Peyer's patch (tissue), 4 donors: ENCODE data around the gene APOL1. TPM values are rescaled to one million over a fixed set of nuclear protein-coding genes. Genes with fewer than 3 reads are reported as not detected.
"Not testable (repeated sequence)": the region's sequence is repeated elsewhere in the genome, so short reads cannot be mapped to it uniquely, and the experiment has no call there.

Source experiments
- DNase-seq, 3 donors: peaks; one replicate each; pipeline ENCODE4 v3.0.0-alpha.2; 2017 to 2019
- H3K27ac ChIP-seq, 4 donors: fragments of 200-600 bp; sonication (generic); one replicate each; pipeline ENCODE4 v1.5.1; 2016 to 2019
- H3K27me3 ChIP-seq, 2 donors: fragments of 200-600 bp; sonication (generic); one replicate each; pipeline ENCODE4 v1.5.1; 2019
- H3K36me3 ChIP-seq, 3 donors: fragments of 200-600 bp; sonication (generic); one replicate each; pipeline ENCODE4 v1.5.1; 2016 to 2019
- H3K4me1 ChIP-seq, 4 donors: fragments of 200-600 bp; sonication (generic); one replicate each; pipeline ENCODE4 v1.5.1; 2016 to 2019
- H3K4me3 ChIP-seq, 4 donors: fragments of 200-600 bp; sonication (generic); 1 replicate in 3 of 4; 2 replicates in 1 of 4; pipeline ENCODE4 v1.5.1; 2016 to 2019; ENCODE audit warnings: mild to moderate bottlenecking in 1 of 4
- H3K9me3 ChIP-seq, 4 donors: fragments of 200-600 bp; sonication (generic); one replicate each; pipeline ENCODE4 v1.5.1; 2016 to 2019; ENCODE audit warnings: mild to moderate bottlenecking in 1 of 4
- POLR2A ChIP-seq, 2 donors: fragments of 450-650 bp; IDR thresholded peaks; one replicate each; pipeline ENCODE4 v1.5.1; 2017; ENCODE audit warnings: antibody characterized with exemption in 2 of 2, mild to moderate bottlenecking in 2 of 2, moderate library complexity in 2 of 2
- total RNA-seq, 4 donors: library from RNA; depleted of rRNA; stranded (reverse); fragments of >200 nt; gene quantifications; one replicate each; pipeline ENCODE4 v1.1.0, GENCODE V29; 2016
- TF ChIP-seq, protein P1 (sequence below), 6 experiments: fragments of 450-650 bp in 4 of 6; fragments of 200-600 bp in 2 of 6; sonication (generic) in 1 of 6; IDR thresholded peaks; one replicate each; pipeline ENCODE4 v1.5.1; 2017 to 2019; ENCODE audit warnings: antibody characterized with exemption in 6 of 6, mild to moderate bottlenecking in 3 of 6, moderate library complexity in 1 of 6

Gene APOL1, protein sequence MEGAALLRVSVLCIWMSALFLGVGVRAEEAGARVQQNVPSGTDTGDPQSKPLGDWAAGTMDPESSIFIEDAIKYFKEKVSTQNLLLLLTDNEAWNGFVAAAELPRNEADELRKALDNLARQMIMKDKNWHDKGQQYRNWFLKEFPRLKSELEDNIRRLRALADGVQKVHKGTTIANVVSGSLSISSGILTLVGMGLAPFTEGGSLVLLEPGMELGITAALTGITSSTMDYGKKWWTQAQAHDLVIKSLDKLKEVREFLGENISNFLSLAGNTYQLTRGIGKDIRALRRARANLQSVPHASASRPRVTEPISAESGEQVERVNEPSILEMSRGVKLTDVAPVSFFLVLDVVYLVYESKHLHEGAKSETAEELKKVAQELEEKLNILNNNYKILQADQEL
- 10 to 100 TPM; 12.2 to 23.9 (median 19.8) TPM for total RNA-seq

DNA sequence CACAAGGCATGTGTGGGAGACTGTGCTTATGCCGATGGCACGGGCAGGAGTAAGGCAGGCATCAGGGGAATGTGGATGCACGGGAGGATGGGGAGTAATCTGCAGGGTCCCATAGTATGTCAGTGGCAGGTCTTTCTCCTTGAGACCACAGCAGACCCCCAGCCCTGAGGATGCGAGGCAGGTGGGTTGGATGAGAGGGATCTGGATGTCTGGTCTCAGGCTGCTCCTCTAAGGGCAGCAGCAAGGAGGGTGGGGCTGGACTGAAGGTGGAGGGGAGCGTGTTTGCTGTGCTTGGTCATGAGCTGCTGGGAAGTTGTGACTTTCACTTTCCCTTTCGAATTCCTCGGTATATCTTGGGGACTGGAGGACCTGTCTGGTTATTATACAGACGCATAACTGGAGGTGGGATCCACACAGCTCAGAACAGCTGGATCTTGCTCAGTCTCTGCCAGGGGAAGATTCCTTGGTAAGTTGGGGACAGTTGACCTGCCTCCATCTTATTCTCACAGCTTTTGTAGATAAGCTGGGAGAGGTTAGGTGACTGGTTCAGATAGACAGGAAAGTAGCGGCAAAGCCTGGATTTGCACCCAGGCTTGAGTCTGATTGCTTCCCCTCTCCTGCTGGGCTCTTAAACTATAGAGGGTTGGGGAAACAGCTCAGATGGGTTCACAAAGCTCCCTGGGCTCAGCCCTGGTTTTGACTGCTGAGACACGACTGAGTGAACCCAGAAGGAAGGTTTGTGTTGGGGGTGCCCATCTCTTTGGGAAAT is at the start of gene APOL1:
Gene APOL1 (plus strand): TSS at position 380 of the 769 bp plus-strand sequence. CDS start 1,823 bp downstream, outside the sequence.
- Histone ChIP-seq H3K9me3 (no peaks in the 10 kb centered on the region), H3K4me1 (peaks cover 0 to 33% (median 9%) of the 10 kb centered on the region in 4 donors), H3K27me3 (no peaks in the 10 kb centered on the region), H3K4me3 (peak within 1 kb of the TSS; percentile 42 to 63 (median 52)), H3K27ac (peak within 1 kb of the TSS; percentile 76 to 87 (median 82)), H3K36me3 (no peaks in the 10 kb centered on the region)
- TF ChIP-seq POLR2A (IDR thresholded peaks at IDR 0.05) = peak; percentile 45 to 73
- TF ChIP-seq, protein P1, sequence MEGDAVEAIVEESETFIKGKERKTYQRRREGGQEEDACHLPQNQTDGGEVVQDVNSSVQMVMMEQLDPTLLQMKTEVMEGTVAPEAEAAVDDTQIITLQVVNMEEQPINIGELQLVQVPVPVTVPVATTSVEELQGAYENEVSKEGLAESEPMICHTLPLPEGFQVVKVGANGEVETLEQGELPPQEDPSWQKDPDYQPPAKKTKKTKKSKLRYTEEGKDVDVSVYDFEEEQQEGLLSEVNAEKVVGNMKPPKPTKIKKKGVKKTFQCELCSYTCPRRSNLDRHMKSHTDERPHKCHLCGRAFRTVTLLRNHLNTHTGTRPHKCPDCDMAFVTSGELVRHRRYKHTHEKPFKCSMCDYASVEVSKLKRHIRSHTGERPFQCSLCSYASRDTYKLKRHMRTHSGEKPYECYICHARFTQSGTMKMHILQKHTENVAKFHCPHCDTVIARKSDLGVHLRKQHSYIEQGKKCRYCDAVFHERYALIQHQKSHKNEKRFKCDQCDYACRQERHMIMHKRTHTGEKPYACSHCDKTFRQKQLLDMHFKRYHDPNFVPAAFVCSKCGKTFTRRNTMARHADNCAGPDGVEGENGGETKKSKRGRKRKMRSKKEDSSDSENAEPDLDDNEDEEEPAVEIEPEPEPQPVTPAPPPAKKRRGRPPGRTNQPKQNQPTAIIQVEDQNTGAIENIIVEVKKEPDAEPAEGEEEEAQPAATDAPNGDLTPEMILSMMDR (IDR thresholded peaks at IDR 0.05) = no peak
- peak; percentile 64 to 79 (median 73) for DNase-seq

DNA sequence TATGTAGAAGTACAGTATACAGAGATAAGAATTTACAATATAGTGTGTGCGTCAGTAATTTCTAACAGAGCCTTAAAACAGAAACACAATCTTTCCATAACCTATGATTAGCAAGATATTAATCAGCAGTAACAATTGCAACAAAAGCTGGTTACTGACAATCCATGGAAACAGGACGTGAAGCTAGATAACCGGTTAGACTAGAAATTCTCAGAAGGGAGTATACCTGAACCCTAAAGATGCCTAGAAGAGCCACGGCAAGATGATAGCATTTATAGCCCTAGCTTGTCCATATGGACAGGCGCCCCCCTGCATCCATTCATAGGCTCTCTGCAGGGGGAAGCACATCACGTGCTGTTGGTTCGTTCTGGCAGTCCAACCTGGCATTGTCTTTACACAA is 49.5 kb upstream of the APOL1 start:
- not testable (repeated sequence) for H3K4me3 ChIP-seq, H3K36me3 ChIP-seq, DNase-seq, H3K9me3 ChIP-seq, H3K27me3 ChIP-seq
- Histone ChIP-seq H3K27ac (peak overlapping the region in 1 of 4 donors; percentile 25), H3K4me1 (peaks cover 0 to 11% (median 0%) of the 10 kb centered on the region in 4 donors)

DNA sequence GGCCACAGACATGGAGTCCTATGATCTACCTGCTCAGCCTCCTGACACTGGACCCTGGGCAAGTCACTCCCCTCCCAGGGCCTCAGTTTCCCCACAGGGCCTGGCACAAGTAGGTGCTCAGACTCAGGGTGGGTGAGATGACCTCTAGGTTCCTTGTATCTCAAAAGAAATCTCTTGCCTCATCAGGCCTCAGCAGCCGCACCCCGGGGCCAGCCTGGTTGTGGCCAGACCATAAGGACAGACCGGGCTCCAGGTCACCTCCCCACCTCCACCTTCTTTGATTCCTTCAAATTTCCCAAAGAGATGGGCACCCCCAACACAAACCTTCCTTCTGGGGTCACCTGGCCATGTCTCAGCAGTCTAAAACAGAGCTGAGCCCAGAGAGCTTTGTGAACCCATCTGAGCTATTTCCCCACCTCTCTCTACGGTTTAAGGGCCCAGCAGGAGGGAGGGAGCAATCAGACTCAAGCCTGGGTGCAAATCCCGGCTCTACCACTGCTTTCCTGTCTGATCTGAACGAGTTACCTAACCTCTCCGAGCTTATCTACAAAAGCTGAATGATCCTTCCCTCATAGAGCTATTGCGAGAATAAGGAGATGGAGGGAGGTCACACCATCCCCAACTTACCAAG is 48.8 kb upstream of the APOL1 start:
- H3K4me1 ChIP-seq = peaks cover 0 to 11% (median 0%) of the 10 kb centered on the region in 4 donors
- H3K9me3 ChIP-seq = no peaks in the 10 kb centered on the region
- H3K27ac ChIP-seq = peak overlapping the region in 1 of 4 donors; percentile 64
- H3K36me3 ChIP-seq = no peaks in the 10 kb centered on the region
- peak overlapping the region in 1 of 4 donors; percentile 34 for H3K4me3 ChIP-seq
- TF ChIP-seq, protein P1 (IDR thresholded peaks at IDR 0.05) = no peak
- TF ChIP-seq POLR2A (IDR thresholded peaks at IDR 0.05) = no peak
- H3K27me3 ChIP-seq = no peaks in the 10 kb centered on the region
- DNase-seq = no peak

DNA sequence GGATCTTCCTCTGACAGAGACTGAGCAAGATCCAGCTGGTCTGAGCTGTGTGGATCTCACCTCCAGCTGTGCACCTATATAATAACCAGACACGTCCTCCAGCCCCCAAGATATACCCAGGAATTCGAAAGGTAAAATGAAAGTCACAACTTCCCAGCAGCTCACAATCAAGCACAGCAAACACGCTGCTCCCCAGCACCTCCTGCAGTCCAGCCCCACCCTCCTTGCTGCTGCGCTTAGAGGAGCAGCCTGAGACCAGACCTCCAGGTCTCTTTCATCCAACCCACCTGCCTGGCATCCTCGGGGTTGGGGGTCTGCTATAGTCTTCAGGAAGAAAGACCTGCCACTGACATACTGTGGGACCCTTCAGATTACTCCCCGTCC is 48.3 kb upstream of the APOL1 start:
- peak in 1 of 3 donors; percentile 61 for DNase-seq
- Histone ChIP-seq H3K27ac (peak overlapping the region in 1 of 4 donors; percentile 64), H3K4me1 (peaks cover 0 to 11% (median 0%) of the 10 kb centered on the region in 4 donors), H3K36me3 (no peaks in the 10 kb centered on the region), H3K9me3 (no peaks in the 10 kb centered on the region), H3K27me3 (no peaks in the 10 kb centered on the region), H3K4me3 (peak overlapping the region in 1 of 4 donors; percentile 34)
- TF ChIP-seq, protein P1 (IDR thresholded peaks at IDR 0.05) = peak in 1 of 6 experiments; percentile 8
- TF ChIP-seq POLR2A (IDR thresholded peaks at IDR 0.05) = no peak

DNA sequence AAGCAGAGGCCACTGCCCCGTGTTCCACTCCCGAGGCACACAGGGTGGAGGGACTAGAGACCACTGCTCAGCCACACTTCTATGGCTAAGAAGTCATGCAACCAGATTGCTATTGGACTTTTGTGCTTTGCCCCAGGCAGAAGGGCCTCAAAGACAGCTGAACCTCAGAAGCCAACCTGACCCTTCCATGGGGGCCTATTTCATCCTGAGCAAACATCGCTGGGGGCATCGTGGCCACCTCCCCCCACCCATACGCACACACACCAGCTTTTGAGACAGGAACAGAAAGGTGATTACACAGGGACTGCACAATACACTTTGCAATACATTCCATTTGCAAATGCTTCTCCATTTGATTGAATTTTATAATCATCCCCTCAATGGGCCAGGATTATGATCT is 47.4 kb upstream of the APOL1 start:
- H3K36me3 ChIP-seq, H3K9me3 ChIP-seq, H3K4me3 ChIP-seq, H3K27me3 ChIP-seq, DNase-seq, H3K27ac ChIP-seq: not testable (repeated sequence)
- H3K4me1 ChIP-seq = peaks cover 0 to 11% (median 0%) of the 10 kb centered on the region in 4 donors

DNA sequence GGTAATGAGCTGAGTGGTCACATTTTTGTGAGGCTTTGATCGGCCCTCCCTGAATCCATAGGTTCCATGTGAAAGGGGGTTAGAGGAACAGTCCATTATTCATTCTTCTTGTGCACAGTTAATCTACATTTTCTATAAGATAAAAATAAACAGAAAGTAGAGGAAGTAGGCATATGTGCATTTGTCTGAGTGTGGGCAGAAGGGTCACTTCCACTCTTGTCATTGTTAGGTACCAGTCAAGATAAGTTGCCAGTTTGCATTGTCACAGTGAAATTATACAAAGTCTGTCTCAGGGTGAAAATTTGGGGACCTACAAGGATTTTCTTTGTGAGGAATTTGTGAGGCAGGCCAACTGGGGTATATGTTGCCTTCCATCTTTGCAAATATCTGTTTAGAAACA is 46.7 kb upstream of the APOL1 start:
- Histone ChIP-seq H3K36me3 (no peaks in the 10 kb centered on the region), H3K4me3 (no peak overlapping the region), H3K27me3 (no peaks in the 10 kb centered on the region), H3K4me1 (peaks cover 0 to 11% (median 0%) of the 10 kb centered on the region in 4 donors), H3K9me3 (no peaks in the 10 kb centered on the region), H3K27ac (no peak overlapping the region)
- no peak for DNase-seq
- TF ChIP-seq, protein P1 (IDR thresholded peaks at IDR 0.05) = no peak
- no peak for TF ChIP-seq POLR2A (IDR thresholded peaks at IDR 0.05)
